ENCODE data around the gene CEP57L1.

DNA sequence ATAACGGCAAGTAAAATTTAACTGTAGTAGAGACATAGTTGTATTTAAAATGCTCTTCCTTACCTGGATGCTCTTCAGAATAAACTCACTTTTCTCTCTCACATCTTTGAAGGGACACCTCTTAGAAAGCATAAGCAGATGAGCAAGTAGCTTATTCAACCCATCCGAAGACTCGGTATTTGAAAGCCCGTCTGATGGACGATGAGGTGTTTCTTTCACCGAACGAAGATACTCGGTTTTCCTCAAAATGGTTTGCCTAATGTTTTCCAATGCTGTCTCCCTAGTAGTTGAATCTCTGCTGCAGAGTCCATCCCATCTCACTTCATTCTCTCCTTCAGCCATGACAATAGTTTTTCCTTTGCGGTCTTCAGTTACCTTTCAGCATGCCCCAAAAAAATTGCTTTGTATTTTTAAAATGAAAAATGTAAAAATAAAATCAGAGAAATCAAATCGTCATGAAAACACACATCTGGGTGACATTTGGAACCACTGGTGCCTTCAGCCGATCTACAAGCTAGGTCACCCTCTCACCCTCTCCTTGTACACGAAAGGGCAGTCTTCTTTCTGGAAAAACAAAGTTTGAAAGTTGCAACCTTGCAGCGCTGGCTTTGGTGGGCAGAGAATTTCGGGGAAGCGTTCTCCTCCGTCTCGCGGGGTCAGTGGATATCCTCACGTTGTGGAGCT is 1.4 kb upstream of the CEP57L1 start:
- TF ChIP-seq RBM34 (IDR thresholded peaks at IDR 0.05; ENCODE audit: borderline replicate concordance, insufficient read depth, low read length): no peak
- no peak for TF ChIP-seq KAT7 (CRISPR knock-in tag; IDR thresholded peaks at IDR 0.05; ENCODE audit: borderline replicate concordance)
- TF ChIP-seq FOS (IDR thresholded peaks at IDR 0.05; ENCODE audit: extremely low read depth, insufficient read length): no peak
- no peak for TF ChIP-seq CHD2 (IDR thresholded peaks at IDR 0.05; ENCODE audit: low read depth, low read length)
- no peak for TF ChIP-seq PRPF4 (IDR thresholded peaks at IDR 0.05; ENCODE audit: insufficient read depth, low read depth, low read length, poor library complexity, severe bottlenecking)
- no peak for TF ChIP-seq ZNF764 (CRISPR knock-in tag; IDR thresholded peaks at IDR 0.05; ENCODE audit: low read depth)
- TF ChIP-seq, protein P1, sequence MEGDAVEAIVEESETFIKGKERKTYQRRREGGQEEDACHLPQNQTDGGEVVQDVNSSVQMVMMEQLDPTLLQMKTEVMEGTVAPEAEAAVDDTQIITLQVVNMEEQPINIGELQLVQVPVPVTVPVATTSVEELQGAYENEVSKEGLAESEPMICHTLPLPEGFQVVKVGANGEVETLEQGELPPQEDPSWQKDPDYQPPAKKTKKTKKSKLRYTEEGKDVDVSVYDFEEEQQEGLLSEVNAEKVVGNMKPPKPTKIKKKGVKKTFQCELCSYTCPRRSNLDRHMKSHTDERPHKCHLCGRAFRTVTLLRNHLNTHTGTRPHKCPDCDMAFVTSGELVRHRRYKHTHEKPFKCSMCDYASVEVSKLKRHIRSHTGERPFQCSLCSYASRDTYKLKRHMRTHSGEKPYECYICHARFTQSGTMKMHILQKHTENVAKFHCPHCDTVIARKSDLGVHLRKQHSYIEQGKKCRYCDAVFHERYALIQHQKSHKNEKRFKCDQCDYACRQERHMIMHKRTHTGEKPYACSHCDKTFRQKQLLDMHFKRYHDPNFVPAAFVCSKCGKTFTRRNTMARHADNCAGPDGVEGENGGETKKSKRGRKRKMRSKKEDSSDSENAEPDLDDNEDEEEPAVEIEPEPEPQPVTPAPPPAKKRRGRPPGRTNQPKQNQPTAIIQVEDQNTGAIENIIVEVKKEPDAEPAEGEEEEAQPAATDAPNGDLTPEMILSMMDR (IDR thresholded peaks at IDR 0.05 in 2 of 3, conservative IDR thresholded peaks at IDR 0.05 in 1 of 3; ENCODE audit: insufficient read depth in 2 of 3, low read depth in 1 of 3, low read length in 3 of 3): no peak
- no peak for TF ChIP-seq KAT2B (IDR thresholded peaks at IDR 0.05; ENCODE audit: low read depth, low read length)
